GM19463 (cell line): ENCODE results near the gene LCLAT1.

Source experiments
- ATAC-seq: cut with Tn5 transposase; IDR thresholded peaks from one replicate; pipeline ENCODE4 v1.9.1; 2021; ENCODE audit warnings: mild to moderate bottlenecking, moderate library complexity; ENCODE audit not compliant: unreplicated experiment

LCLAT1 gene

GRCh38 chr2:30686669-30687068, 239.6 kb downstream of the LCLAT1 start:
- ATAC-seq = no peak

- no peak for ATAC-seq
These were observed 241.9 kb downstream of the LCLAT1 start for GRCh38 chr2:30688956-30689401.

- no peak for ATAC-seq
These were observed 242.6 kb downstream of the LCLAT1 start for GRCh38 chr2:30689496-30690125.

- no peak for ATAC-seq
These were observed 243.1 kb downstream of the LCLAT1 start for GRCh38 chr2:30690126-30690561.

GRCh38 chr2:30691091-30691947, 244.3 kb downstream of the LCLAT1 start:
- no peak for ATAC-seq

- ATAC-seq = no peak
These were observed 245.1 kb downstream of the LCLAT1 start for GRCh38 chr2:30691948-30692828.

- ATAC-seq = no peak
These were observed 245.8 kb downstream of the LCLAT1 start for GRCh38 chr2:30692829-30693275.
